ENCODE data around the gene RTP1.

Gene RTP1, protein sequence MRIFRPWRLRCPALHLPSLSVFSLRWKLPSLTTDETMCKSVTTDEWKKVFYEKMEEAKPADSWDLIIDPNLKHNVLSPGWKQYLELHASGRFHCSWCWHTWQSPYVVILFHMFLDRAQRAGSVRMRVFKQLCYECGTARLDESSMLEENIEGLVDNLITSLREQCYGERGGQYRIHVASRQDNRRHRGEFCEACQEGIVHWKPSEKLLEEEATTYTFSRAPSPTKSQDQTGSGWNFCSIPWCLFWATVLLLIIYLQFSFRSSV

DNA sequence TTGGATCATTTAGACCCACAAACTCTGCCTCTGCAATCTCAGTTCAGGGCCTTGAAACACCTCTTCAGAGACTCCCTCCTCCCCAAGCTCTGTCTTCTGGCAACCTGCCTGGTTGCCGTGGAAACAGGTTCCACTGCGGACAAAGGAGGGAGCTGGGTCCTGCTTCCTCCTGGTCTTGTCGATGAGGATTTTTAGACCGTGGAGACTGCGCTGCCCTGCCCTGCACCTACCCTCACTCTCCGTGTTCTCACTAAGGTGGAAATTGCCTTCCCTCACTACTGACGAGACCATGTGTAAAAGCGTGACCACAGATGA is at the start of gene RTP1:
RTP1 (plus strand) TSS at position 152 of the 315 bp plus-strand sequence; CDS start at position 182, 30 bp downstream.
- H3K4me3 ChIP-seq (replicated peaks; ENCODE audit: low read depth, low read length) = no peak within 1 kb of the TSS
- TF ChIP-seq, protein P1, sequence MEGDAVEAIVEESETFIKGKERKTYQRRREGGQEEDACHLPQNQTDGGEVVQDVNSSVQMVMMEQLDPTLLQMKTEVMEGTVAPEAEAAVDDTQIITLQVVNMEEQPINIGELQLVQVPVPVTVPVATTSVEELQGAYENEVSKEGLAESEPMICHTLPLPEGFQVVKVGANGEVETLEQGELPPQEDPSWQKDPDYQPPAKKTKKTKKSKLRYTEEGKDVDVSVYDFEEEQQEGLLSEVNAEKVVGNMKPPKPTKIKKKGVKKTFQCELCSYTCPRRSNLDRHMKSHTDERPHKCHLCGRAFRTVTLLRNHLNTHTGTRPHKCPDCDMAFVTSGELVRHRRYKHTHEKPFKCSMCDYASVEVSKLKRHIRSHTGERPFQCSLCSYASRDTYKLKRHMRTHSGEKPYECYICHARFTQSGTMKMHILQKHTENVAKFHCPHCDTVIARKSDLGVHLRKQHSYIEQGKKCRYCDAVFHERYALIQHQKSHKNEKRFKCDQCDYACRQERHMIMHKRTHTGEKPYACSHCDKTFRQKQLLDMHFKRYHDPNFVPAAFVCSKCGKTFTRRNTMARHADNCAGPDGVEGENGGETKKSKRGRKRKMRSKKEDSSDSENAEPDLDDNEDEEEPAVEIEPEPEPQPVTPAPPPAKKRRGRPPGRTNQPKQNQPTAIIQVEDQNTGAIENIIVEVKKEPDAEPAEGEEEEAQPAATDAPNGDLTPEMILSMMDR (IDR thresholded peaks at IDR 0.05; ENCODE audit: low read length, missing control alignments) = no peak
- DNase-seq (ENCODE audit: low read depth) = no peak

- H3K4me3 ChIP-seq (replicated peaks; ENCODE audit: low read depth, low read length) = no peak overlapping the region
- DNase-seq (ENCODE audit: low read depth) = no peak
- TF ChIP-seq, protein P1 (IDR thresholded peaks at IDR 0.05; ENCODE audit: low read length, missing control alignments) = no peak
Observed at GRCh38 chr3:187150186-187150585, 47.1 kb upstream of the RTP1 start.

DNA sequence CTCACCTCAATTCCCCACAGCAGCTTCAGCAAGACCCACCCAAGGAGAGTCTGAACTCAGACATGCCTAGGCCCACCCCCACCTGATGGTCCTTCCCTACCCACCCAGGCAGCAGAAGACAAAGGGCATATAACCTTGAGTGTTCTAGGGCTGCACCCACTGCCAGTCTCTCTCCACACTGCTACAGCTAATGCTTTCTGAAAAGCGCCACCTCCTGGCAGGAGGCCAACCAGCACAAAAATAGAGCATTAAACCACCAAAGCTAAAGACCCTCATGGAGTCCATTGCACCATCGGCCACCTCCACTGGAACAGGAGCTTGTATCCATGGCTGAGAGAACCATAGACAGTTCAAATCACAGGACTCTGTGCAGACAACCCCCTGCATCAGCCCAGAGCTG is 46.7 kb upstream of the RTP1 start:
- H3K4me3 ChIP-seq (replicated peaks; ENCODE audit: low read depth, low read length) = no peak overlapping the region
- DNase-seq (ENCODE audit: low read depth) = no peak
- TF ChIP-seq, protein P1 (IDR thresholded peaks at IDR 0.05; ENCODE audit: low read length, missing control alignments) = no peak

DNA sequence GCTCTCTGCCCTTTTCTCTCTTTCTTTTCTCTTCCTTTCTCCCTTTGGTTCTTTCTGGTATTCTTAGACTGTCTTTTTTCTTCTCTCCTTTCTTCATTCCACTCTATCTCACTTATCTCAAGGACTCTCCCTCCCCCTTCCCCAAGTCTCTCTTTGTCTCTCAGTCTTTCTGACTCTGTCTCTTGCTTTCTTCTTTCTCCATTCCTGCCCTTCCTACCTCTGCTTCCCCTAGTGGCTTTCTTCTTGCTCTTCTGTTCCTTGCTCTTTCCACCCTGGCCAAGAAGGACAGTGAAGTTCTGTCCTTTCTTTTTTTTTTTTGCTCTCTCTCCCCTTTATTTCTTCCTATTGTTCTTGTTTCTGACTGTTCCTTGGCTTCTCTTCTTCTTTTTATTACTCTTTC is 35.7 kb upstream of the RTP1 start:
- DNase-seq (ENCODE audit: low read depth) = no peak
- TF ChIP-seq, protein P1 (IDR thresholded peaks at IDR 0.05; ENCODE audit: low read length, missing control alignments) = no peak
- H3K4me3 ChIP-seq (replicated peaks; ENCODE audit: low read depth, low read length) = no peak overlapping the region

- H3K4me3 ChIP-seq (replicated peaks; ENCODE audit: low read depth, low read length) = no peak overlapping the region
- no peak for DNase-seq (ENCODE audit: low read depth)
- TF ChIP-seq, protein P1 (IDR thresholded peaks at IDR 0.05; ENCODE audit: low read length, missing control alignments) = no peak
Observed at GRCh38 chr3:187162265-187162953, 34.9 kb upstream of the RTP1 start.

GRCh38 chr3:187165144-187165543 is 32.1 kb upstream of the RTP1 start:
- DNase-seq (ENCODE audit: low read depth) = peak; percentile 74
- TF ChIP-seq, protein P1 (IDR thresholded peaks at IDR 0.05; ENCODE audit: low read length, missing control alignments) = peak; percentile 60
- H3K4me3 ChIP-seq (replicated peaks; ENCODE audit: low read depth, low read length) = no peak overlapping the region

DNA sequence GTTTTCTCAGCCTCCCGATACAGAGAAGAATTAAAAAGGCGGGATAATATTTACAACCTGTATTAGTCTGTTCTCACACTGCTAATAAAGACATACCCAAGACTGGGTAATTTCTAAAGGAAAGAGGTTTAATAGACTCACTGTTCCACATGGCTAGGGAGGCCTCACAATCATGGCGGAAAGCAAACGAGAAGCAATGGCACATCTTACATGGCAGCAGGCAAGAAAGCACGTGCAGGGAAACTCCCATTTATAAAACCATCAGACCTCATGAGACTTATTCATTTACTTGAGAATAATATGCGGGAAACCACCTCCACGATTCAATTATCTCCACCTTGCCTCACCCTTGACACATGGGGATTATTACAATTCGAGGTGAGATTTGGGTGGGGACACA is 30.5 kb upstream of the RTP1 start:
- TF ChIP-seq, protein P1 (IDR thresholded peaks at IDR 0.05; ENCODE audit: low read length, missing control alignments) = no peak
- H3K4me3 ChIP-seq (replicated peaks; ENCODE audit: low read depth, low read length) = no peak overlapping the region
- no peak for DNase-seq (ENCODE audit: low read depth)

All from fibroblast of pulmonary artery (primary cell).